HG03159 (cell line): ENCODE measurements around the gene HFM1.
"Not testable (repeated sequence)": the region's sequence is repeated elsewhere in the genome, so short reads cannot be mapped to it uniquely, and the experiment has no call there.

Source experiments
- ATAC-seq: cut with Tn5 transposase; IDR thresholded peaks from one replicate; pipeline ENCODE4 v1.9.1; 2021; ENCODE audit warnings: mild to moderate bottlenecking, moderate library complexity; ENCODE audit not compliant: unreplicated experiment

The HFM1 gene, protein sequence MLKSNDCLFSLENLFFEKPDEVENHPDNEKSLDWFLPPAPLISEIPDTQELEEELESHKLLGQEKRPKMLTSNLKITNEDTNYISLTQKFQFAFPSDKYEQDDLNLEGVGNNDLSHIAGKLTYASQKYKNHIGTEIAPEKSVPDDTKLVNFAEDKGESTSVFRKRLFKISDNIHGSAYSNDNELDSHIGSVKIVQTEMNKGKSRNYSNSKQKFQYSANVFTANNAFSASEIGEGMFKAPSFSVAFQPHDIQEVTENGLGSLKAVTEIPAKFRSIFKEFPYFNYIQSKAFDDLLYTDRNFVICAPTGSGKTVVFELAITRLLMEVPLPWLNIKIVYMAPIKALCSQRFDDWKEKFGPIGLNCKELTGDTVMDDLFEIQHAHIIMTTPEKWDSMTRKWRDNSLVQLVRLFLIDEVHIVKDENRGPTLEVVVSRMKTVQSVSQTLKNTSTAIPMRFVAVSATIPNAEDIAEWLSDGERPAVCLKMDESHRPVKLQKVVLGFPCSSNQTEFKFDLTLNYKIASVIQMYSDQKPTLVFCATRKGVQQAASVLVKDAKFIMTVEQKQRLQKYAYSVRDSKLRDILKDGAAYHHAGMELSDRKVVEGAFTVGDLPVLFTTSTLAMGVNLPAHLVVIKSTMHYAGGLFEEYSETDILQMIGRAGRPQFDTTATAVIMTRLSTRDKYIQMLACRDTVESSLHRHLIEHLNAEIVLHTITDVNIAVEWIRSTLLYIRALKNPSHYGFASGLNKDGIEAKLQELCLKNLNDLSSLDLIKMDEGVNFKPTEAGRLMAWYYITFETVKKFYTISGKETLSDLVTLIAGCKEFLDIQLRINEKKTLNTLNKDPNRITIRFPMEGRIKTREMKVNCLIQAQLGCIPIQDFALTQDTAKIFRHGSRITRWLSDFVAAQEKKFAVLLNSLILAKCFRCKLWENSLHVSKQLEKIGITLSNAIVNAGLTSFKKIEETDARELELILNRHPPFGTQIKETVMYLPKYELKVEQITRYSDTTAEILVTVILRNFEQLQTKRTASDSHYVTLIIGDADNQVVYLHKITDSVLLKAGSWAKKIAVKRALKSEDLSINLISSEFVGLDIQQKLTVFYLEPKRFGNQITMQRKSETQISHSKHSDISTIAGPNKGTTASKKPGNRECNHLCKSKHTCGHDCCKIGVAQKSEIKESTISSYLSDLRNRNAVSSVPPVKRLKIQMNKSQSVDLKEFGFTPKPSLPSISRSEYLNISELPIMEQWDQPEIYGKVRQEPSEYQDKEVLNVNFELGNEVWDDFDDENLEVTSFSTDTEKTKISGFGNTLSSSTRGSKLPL (N-terminal part only)

DNA sequence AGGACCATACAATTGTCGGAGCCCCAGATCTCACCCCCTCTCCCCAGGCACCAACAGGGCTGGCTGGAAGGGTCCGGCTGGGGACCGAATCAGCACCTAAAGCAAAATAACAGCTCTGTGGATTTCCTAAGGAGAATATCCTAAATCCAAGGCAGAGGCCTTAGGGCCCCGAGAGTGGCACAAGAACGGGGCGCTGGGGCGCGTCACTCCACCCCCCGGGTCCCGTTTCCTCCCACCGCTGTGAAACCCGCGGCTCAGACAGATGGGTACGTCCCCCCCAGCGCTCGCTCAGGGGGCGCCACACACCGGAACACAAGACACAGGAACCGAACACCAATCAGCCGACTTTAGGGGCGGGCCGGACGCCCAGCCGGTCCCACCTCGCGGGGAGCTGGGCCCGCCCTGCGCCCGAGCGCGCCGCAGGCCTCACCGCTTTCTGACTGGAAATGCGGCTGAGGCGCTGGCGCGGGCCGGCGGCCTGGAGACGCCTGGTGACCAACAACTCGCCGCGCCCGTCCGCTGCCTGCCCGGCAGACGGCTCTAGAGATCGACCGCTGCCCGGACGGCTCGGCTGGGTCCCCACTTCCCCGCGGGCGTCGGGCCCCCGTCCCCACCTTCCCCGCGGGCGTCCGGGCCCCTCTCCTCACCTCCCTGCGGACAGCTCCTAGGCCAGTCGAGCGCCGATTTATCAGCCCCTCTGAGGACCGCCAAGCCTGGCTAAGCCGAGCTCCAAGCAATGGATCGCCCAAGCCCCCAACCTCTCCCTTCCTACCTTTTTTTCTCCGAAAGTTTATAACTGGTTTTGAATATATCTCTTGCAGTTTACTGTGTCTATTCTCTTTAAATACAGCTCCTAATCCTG lies at the start of gene HFM1:
Gene HFM1 (minus strand): TSS at position 687 of the 862 bp plus-strand sequence. CDS start 3,755 bp downstream, outside the sequence.
- ATAC-seq, result peak; percentile 87

DNA sequence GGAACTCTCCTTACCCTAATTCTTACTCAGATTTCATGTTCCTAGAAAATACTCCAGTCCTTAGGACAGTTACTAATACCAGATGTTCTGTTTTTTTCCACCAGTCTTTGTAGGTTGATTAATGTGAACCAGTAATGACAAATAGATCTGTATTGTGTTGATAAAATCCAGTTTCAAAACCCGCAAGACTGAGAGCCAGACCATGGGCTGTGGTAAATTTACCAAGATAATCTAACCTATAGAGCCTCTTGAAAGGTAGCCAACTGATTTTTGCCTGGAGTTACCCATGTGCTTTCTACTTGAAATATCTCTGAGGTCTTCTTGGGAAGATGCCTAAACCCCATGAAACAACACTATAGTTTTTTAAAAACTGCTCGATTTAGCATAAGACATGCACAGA lies 49.5 kb upstream of the HFM1 start:
- no peak for ATAC-seq

DNA sequence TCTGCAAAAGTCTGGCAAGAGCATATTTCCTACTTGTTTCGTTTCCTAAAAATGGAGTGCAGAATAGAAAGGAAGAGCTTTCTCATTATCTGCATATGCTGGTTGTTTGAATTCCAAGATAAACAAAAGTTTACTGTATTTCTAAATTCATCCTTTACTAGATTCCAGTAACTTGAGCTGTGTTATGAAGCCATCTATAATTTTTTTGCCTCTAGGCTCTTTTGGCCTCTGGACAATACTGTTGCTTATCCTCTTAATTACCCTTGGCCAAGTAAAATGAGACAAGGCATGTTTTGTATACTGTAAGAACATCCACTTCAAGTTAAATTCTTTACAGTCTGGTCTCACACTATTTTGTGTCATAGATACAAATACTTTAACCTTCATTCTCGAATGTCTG lies 45.6 kb upstream of the HFM1 start:
- no peak for ATAC-seq

DNA sequence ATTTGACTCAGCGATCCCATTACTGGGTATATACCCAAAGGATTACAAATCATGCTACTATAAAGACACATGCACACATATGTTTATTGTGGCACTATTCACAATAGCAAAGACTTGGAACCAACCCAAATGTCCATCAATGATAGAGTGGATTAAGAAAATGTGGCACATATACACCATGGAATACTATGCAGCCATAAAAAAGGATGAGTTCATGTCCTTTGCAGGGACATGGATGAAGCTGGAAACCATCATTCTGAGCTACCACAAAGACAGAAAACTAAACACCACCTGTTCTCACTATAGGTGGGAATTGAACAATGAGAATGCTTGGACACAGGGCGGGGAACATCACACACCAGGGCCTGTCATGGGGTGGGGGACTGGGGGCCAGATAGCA lies 43.1 kb upstream of the HFM1 start:
- ATAC-seq, result not testable (repeated sequence)

DNA sequence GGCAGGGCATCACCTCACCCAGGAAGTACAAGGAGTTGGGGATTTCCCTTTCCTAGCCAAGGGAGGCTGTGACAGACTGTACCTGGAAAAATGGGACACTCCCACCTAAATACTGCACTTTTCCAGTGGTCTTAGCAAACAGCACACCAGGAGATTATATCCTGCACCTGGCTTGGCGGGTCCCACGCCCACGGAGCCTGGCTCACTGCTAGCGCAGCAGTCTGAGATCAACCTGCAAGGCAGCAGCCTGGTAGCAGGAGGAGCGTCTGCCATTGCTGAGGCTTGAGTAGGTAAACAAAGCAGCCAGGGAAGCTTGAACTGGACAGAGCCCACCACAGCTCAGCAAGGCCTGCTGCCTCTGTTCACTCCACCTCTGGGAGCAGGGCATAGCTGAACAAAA lies 37.3 kb upstream of the HFM1 start:
- ATAC-seq, result not testable (repeated sequence)

DNA sequence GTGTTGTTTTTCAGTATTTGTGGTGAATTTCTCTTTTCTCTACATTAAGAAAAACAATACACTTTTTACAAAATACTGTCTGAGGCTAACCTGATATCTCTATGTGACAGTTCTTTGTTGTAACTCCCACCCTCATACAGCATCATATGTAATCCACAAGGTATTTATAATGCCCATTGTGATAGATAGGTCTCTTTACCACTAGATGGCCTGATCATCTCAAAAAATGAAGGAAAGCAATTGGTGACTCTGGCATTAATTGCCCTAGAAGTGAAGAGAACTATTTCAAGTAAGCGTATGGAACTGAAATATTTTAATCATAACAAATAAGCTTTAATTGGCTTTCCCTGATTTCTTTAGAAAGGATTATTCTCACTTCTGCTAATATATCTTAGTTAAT lies 36.2 kb upstream of the HFM1 start:
- ATAC-seq, result no peak

DNA sequence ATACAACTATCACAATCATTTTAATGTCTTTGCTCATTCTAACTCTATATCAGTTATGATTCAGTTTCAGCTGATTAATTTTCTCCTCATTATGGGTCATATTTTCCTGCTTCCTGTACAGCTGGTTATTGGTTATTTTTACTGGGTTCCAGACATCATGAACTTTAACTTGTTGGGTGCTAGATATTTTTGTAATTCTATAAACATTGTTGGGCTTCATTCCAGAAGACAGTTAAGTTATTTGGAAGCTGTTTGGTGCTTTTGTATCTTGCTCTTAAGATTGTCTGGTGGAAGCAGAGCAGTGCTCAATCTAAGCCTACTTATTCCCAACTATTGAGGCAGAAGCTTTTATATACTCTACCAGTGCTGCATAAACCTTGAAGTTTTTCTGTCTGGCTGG lies 34.4 kb upstream of the HFM1 start:
- no peak for ATAC-seq

DNA sequence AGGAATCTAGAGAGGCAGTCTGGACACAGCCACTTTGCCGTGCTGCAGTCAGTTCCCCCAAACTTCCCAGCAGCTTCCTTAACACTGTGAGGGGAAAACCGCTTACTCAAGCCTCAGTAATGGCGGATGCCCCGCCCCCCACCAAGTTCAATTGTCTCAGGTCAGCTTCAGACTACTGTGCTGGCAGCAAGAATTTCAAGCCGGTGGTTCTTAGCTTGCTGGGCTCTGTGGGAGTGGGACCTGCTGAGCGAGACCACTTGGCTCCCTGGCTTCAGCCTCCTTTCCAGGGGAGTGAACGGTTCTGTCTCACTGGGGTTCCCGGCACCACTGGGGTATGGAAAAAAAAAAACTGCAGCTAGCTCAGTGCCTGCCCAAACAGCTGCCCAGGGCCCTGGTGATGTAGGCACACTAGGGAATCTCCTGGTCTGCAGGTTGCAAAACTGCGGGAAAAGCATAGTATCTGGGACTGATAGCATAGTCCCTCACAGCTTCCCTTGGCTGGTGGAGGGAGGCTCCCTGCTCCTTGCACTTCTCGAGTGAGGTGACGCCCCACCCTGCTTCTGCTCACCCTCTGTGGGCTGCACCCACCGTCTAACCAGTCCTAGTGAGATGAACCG lies 23.7 kb upstream of the HFM1 start:
- no peak for ATAC-seq

DNA sequence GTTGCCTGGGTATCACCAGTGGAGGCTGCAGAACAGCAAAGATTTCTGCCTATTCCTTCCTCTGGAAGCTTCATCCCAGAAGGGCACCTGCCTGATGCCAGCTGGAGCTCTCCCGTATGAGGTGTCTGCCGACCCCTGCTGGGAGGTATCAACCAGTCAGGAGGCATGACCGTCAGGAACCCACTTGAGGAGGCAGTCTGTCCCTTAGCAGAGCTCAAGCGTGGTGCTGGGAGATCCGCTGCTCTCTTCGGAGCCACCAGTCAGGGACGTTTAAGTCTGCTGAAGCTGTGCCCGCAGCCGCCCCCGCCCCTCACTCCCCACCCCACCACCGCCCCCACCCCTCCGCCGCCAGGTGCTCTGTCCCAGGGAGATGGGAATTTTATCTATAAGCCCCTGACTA lies 23.1 kb upstream of the HFM1 start:
- ATAC-seq, result no peak

DNA sequence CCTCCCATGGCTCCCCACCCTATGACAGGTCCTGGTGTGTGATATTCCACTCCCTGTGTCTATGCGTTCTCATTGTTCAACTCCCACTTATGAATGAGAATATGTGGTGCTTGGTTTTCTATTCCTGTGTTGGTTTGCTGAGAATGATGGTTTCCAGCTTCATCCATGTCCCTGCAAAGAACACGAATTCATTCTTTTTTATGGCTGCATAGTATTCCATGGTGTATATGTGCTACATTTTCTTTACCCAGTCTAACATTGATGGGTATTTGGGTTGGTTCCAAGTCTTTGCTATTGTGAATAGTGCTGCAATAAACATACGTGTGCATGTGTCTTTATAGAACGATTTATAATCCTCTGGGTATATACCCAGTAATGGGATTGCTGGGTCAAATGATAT lies 17.9 kb upstream of the HFM1 start:
- not testable (repeated sequence) for ATAC-seq

DNA sequence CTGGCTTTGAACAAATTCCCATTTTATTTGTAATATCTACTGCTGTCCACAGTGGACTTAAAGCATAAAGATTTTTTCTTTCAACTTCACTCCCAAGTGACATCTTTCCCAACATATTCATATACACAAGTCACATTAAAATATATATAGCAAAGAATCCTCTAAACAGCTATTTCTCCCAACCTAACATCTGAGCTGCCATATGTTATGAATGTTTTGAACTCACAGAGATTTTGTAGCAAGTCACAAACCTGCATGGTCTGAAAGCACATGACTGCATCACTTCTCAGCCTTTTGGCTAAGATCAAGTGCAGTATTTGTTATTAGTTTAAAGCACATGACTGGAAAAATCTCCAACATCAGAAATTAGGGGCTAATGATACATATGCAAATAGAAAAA lies 7.7 kb upstream of the HFM1 start:
- ATAC-seq, result no peak

DNA sequence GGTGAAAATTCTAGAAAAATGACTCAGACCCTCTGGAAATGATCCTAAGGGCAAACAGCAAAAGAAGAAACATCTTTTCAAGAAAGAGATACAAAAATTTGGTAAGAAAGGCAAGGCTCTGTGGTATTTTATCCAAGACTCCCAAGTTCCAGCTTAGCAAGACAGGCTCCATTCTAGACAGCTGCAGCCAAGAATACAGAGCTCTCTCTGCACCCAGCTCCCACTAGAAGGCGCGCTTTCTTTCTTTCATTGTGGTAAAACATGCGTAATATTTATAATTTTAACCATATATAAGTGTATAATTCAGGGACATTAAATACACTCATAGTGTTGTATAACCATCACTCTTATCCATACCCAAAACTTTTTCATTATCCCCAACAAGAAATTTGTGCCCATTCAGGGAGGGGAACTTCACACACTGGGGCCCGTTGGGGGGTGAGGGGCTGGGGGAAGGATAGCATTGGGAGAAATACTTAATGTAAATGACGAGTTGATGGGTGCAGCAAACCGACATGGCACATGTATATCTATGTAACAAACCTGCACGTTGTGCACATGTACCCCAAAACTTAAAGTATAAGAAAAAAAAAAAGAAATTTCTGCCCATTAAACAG lies 2.2 kb upstream of the HFM1 start:
- no peak for ATAC-seq

DNA sequence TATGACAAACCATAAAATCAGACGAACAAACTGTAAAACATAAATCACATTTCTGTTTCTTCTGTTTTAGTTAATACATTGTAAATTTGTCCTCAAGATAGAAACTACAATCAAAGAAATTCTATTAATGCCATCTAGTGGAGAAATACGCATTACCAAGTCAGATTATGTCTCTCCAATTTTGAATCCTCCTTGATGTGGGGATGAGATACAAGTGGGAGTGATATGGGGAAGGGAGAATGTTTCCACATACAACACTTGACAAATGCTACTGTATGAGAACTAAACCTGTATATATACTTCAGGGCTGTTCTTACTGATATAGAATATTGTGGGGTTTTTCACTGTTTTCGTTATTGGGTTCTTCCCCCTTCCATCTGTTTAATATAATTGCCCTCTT lies 2.6 kb downstream of the HFM1 start:
- no peak for ATAC-seq

DNA sequence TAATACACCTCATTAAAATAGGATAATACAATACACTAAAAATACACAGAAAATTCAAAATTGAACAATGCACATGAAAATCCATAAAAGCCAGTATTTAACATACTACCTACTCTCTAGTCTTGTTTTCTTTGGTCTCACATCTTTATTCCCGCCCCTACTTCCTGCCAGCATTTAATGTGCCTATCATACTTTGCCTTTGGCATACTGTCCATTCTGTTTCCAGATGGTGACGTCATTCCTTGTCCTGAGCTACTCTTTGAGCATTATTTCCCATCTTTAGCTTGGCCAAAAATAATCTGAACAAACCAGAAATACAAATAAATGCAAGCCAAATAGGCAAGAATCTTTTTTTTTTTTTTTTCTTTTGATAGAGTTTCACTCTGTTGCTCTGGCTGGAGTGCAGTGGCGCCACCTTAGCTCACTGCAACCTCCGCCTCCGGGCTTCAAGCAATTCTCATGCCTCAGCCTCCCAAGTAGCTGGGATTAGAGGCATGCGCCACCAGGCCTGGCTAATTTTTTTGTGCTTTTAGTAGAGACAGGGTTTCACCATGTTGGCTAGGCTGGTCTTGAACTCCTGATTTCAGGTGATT lies 4.4 kb downstream of the HFM1 start:
- ATAC-seq, result no peak

DNA sequence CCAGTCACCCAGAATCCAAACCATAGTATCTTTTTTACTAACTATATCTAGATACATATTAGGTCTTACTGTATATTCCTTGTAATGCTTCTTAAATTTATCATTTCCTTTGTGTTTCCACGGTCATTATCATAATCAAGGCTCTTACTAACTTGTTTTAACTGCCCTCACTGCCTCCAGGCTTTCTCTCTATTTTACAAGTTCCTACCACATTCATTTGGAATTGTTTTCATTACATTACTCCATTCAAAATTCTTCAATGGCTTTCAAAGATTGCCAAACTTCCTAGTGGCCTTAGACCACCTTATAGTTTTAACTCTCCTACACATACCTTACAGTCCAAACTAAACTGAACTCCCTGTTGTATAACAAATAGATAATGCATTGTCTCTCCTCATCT lies 6.3 kb downstream of the HFM1 start:
- no peak for ATAC-seq

DNA sequence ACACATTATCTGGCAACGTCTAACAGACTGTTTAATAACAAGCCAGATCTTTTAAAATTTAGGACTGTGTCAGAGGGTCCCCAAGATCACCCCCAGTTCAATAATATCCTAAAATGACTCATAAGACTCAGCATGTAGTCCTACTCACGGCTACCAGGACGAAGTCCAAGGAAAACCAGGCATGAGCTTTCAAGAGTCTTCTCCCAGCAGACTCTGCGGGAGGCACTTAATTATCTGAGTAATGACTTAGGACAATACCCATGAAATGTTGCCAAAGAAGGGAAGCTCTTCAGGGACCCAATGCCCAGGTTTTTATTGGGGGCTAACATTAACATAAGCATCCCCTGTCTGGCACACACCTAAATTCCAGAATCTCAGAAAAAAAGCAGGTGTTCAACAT lies 7.0 kb downstream of the HFM1 start:
- ATAC-seq, result no peak

DNA sequence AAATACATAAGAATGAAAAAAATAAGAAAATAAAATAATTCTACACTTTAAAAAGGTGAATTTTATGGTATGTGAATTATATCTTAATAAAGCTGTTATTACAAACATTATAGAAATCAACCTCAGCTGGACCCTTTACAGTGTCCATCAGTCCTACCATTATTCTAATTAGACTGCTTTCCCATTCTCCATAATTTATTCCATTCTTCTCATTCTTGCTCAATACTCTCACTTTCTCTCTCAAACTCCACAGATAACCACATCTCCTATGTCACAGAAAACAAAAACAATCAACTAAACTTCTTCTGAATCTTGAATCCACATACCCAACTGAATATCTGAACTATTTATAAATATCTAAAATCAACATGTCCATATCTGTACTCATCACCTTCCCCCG lies 11.6 kb downstream of the HFM1 start:
- ATAC-seq, result no peak

DNA sequence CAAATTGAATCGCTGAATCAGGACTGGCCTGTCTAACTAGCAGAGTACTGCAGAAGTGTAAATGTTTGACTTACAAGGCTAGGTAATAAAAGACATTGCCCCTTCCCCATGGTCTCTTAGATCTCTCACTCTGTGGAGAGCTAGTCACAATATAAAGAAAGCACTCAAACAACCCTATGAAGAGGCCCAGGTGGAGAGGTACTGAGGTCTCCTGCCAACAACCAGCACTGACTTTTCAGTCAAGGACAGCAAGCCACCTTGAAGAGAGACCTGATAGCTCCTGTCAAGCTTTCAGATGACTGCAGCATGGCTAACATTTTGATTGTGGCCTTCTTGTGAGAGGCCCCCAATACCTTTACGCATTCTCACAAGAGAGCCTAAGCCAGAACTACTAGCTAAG lies 18.5 kb downstream of the HFM1 start:
- ATAC-seq, result no peak

DNA sequence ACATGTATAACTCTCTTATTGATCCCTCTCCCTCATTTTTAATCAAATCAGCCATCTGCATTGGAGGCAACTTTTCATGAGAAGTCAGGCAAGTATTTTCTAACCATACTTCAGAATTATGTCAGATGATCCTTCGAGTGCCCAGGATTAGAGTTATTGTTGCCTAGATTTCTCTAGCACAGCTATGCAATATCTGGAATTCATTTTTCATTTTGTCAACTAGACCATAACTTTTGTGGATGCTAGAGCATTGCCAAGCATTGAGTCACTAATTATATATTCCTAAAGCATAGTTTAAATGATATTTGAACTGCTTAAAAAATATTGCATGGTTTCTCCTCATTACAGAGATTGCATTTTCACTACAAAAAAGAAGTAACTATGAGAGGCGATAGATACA lies 21.2 kb downstream of the HFM1 start:
- no peak for ATAC-seq
